HL-60 (cell line): Measurements from ENCODE around the gene GSK3B.

Experiments
- SPI1 ChIP-seq: IDR thresholded peaks from 2 replicates; pipeline ENCODE4 v1.6.1; 2012; ENCODE audit warnings: low read depth, mild to moderate bottlenecking, borderline replicate concordance
- TF ChIP-seq, protein P1 (sequence below): IDR thresholded peaks from one replicate; pipeline ENCODE4 v1.5.1; 2011; ENCODE audit warnings: low read length, control low read depth, inconsistent platforms; ENCODE audit not compliant: insufficient read depth
- TF ChIP-seq, protein P2 (sequence below): IDR thresholded peaks from 2 replicates; pipeline ENCODE4 v1.6.1; 2012; ENCODE audit warnings: low read depth; ENCODE audit not compliant: insufficient replicate concordance

DNA sequence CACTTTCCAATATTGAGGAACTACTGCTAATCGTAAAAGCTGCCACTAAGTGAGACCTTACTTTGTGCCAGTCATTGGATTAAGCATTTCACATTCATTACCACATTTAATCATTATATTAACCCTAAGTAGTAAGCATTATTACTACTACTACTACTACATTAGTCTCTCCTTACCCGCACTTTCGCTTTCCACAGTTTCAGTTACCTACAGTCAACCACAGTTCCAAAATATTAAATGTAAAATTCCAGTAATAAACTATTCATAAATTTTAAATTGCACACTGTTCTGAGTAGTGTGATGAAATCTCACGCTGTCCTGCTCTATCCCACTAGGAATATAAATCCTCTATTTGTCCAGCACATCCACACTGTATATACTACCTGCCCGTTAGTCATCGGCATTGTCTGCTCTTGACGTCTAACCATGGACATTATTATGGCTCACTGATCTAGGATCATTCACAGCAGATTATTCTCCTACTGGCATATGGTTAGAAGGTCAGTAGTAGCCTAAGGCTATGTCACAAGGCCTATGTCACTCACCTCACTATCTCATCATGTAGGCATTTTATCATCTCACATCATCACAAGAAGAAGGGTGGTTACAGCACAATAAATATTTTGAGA lies 121.1 kb downstream of the GSK3B start:
- TF ChIP-seq, protein P1, sequence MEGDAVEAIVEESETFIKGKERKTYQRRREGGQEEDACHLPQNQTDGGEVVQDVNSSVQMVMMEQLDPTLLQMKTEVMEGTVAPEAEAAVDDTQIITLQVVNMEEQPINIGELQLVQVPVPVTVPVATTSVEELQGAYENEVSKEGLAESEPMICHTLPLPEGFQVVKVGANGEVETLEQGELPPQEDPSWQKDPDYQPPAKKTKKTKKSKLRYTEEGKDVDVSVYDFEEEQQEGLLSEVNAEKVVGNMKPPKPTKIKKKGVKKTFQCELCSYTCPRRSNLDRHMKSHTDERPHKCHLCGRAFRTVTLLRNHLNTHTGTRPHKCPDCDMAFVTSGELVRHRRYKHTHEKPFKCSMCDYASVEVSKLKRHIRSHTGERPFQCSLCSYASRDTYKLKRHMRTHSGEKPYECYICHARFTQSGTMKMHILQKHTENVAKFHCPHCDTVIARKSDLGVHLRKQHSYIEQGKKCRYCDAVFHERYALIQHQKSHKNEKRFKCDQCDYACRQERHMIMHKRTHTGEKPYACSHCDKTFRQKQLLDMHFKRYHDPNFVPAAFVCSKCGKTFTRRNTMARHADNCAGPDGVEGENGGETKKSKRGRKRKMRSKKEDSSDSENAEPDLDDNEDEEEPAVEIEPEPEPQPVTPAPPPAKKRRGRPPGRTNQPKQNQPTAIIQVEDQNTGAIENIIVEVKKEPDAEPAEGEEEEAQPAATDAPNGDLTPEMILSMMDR: no peak
- TF ChIP-seq SPI1: no peak
- TF ChIP-seq, protein P2, sequence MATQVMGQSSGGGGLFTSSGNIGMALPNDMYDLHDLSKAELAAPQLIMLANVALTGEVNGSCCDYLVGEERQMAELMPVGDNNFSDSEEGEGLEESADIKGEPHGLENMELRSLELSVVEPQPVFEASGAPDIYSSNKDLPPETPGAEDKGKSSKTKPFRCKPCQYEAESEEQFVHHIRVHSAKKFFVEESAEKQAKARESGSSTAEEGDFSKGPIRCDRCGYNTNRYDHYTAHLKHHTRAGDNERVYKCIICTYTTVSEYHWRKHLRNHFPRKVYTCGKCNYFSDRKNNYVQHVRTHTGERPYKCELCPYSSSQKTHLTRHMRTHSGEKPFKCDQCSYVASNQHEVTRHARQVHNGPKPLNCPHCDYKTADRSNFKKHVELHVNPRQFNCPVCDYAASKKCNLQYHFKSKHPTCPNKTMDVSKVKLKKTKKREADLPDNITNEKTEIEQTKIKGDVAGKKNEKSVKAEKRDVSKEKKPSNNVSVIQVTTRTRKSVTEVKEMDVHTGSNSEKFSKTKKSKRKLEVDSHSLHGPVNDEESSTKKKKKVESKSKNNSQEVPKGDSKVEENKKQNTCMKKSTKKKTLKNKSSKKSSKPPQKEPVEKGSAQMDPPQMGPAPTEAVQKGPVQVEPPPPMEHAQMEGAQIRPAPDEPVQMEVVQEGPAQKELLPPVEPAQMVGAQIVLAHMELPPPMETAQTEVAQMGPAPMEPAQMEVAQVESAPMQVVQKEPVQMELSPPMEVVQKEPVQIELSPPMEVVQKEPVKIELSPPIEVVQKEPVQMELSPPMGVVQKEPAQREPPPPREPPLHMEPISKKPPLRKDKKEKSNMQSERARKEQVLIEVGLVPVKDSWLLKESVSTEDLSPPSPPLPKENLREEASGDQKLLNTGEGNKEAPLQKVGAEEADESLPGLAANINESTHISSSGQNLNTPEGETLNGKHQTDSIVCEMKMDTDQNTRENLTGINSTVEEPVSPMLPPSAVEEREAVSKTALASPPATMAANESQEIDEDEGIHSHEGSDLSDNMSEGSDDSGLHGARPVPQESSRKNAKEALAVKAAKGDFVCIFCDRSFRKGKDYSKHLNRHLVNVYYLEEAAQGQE: no peak
